Measurements from ENCODE around the gene TMEM209.

- TF ChIP-seq EZH2 (IDR thresholded peaks at IDR 0.05; ENCODE audit: insufficient read depth, poor library complexity, severe bottlenecking) (no peak), EZH2phosphoT487 (IDR thresholded peaks at IDR 0.05; ENCODE audit: insufficient read depth, low read depth) (no peak)
Observed at GRCh38 chr7:130145424-130146100, 59.6 kb downstream of the TMEM209 start.
